PC-3 (cell line): ENCODE measurements around the gene WDR27.

Experiments
- CTCF ChIP-seq: fragments of 300-600 bp; sonication (generic); conservative IDR thresholded peaks from 2 replicates; pipeline ENCODE4 v1.5.1; 2017; ENCODE audit warnings: antibody characterized with exemption, low read depth, mild to moderate bottlenecking, low read length
- EZH2 ChIP-seq: fragments of 300-600 bp; sonication (generic); IDR thresholded peaks from one replicate; pipeline ENCODE4 v1.6.1; 2017; ENCODE audit warnings: antibody characterized with exemption, mild to moderate bottlenecking, low read length; ENCODE audit not compliant: unreplicated experiment
- EZH2phosphoT487 ChIP-seq: fragments of 300-600 bp; sonication (generic); IDR thresholded peaks from 2 replicates; pipeline ENCODE4 v1.6.1; 2018; ENCODE audit warnings: mild to moderate bottlenecking, antibody characterized with exemption, low read length, borderline replicate concordance

GRCh38 chr6:169640351-169640852 lies 61.4 kb downstream of the WDR27 start:
- TF ChIP-seq CTCF = no peak
- no peak for TF ChIP-seq EZH2
- no peak for TF ChIP-seq EZH2phosphoT487
